ENCODE measurements around the gene SEMA3F. TPM values are rescaled to one million over a fixed set of nuclear protein-coding genes. Genes with fewer than 3 reads are reported as not detected.
A peak's percentile ranks its signal among the peaks of the same experiment; 100 is the strongest.

SEMA3F gene
- total RNA-seq, 1 donor from 2014 or later, result 12.3 TPM

DNA sequence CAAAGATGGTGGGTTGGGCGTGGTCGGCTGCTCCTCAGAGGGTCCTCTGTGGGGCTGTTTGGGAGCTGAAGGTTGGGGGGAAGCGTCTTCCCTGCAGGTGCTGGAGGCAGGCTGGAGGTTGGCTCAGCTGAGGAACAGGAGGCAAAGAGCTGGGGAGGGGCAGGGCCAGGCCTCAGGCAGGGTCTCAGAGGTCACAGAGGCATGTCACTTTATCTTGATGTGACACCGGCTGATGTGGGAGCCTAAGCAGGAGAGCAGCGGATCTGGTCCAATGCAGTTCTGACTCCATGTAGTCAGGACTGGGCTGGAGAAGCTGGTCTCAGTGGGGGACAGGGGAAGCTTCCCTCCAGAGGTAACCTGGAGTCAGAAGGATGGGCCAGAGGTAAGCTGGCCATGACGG lies 28.6 kb downstream of the SEMA3F start:
- DNase-seq (ENCODE audit: missing footprints), result no peak
- ATAC-seq, result no peak
- intact Hi-C loops (cut with DNase I), result no loop called here

- DNase-seq (ENCODE audit: missing footprints) (no peak), ATAC-seq (no peak)
- intact Hi-C loops (cut with DNase I), result no loop called here
These were observed 29.3 kb downstream of the SEMA3F start for GRCh38 chr3:50184242-50184978.

DNA sequence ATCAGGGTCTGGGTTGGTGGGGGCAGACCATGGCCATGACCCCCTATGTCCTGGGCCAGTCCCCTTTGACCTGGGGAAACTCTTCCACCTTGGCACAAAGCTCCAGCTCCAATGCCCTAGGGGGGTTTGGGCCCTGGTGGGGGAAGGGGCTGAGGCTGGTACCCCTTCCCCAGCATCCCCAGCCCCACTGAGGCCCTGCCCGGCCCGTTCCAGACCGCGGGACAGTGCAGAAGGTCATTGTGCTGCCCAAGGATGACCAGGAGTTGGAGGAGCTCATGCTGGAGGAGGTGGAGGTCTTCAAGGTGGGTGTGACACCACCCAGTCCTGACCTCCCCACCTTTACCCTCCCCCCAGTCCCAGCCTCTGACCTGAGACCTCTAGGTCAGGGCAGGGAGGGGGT lies 30.1 kb downstream of the SEMA3F start:
- ATAC-seq, result no peak
- intact Hi-C loops (cut with DNase I), result no loop called here
- DNase-seq (ENCODE audit: missing footprints), result no peak

GRCh38 chr3:50186096-50186495 lies 31.0 kb downstream of the SEMA3F start:
- DNase-seq (ENCODE audit: missing footprints), result no peak
- intact Hi-C loops (cut with DNase I), result no loop called here
- no peak for ATAC-seq

- no peak for DNase-seq (ENCODE audit: missing footprints)
- no peak for ATAC-seq
- intact Hi-C loops (cut with DNase I), result loop anchor here (2.0 kb wide), 1 partner anchor 33 kb away; the partner anchor contains the start of gene SEMA3F
These were observed 32.6 kb downstream of the SEMA3F start for GRCh38 chr3:50187750-50188149.

- DNase-seq (ENCODE audit: missing footprints), result peak; percentile 77
- peak; percentile 65 for ATAC-seq
- intact Hi-C loops (cut with DNase I), result loop anchor here (1.0 to 2.0 kb wide), 2 partner anchors 34 to 68 kb away; partner anchors contain the start of gene SEMA3F
These were observed 34.1 kb downstream of the SEMA3F start for GRCh38 chr3:50189274-50189673.

DNA sequence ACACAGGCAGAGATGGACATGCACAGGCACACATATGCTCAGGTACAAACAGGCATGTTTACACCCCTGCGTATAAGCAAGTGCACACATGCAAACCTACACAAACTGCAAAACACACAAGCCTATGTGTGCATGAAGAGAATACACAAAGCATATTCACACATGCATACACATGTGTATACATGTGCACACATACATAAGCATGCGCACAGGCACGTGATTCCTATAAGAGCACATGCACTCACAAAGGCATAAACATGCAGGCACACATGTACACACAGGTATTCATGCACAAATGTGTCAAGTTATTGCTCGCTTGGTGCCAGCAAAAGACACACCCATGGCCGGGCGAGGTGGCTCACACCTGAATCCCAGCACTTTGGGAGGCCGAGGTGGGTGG lies 34.9 kb downstream of the SEMA3F start:
- no peak for DNase-seq (ENCODE audit: missing footprints)

DNA sequence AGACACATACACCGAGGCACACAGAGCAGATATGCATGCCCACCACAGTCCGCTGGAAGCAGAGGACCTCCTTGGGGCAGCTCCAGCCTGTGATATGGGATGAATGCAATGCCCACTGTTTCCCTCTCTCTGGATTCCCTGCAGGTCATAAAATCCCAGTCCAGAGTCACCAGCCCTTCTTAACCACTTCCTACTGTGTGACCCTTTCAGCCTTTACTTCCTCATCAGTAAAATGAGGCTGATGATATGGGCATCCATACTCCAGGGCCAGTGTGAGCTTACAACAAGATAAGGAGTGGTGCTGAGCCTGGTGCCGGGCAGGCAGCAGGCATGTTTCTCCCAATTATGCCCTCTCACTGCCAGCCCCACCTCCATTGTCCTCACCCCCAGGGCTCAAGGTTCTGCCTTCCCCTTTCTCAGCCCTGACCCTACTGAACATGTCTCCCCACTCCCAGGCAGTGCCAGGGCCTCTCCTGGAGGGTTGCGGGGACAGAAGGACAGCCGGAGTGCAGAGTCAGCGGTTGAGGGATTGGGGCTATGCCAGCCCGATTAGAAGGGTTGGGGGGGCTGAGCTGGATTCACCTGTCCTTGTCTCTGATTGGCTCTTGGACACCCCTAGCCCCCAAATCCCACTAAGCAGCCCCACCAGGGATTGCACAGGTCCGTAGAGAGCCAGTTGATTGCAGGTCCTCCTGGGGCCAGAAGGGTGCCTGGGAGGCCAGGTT lies 36.0 kb downstream of the SEMA3F start, which contains the start of gene GNAT1:
Gene GNAT1 (plus strand): TSS at position 675 of the 725 bp plus-strand sequence. CDS start 116 bp downstream, outside the sequence.
- no peak for DNase-seq (ENCODE audit: missing footprints)
- no peak for ATAC-seq
- intact Hi-C loops (cut with DNase I), result no loop called here

More for the DNA sequence above, 34.9 kb downstream of the SEMA3F start:
- intact Hi-C loops (cut with DNase I), result loop anchor here (1.0 to 2.0 kb wide), 2 partner anchors 35 to 69 kb away; partner anchors contain the start of gene SEMA3F
- no peak for ATAC-seq

DNA sequence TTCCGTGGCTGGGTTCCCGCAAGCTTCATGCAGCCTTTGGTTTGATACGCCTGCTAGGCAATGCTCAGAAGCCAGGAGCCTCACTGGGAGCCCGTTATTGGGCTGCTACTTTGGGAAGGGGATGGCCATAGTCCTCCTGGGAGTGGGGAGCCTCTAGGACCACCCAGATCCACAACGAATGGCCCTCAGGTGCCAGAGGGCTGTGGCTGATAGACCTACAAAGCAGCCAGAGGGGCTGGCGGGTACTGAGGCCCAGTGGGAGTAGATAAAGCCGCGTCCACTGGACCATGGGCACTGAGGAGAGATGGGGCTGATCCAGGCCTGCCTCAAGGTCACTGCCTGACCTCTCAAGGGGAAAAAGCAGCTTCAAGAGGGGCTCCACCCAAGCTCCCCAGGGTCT lies 37.0 kb downstream of the SEMA3F start:
- DNase-seq (ENCODE audit: missing footprints) (no peak), ATAC-seq (no peak)
- intact Hi-C loops (cut with DNase I), result no loop called here

- intact Hi-C loops (cut with DNase I), result no loop called here
- DNase-seq (ENCODE audit: missing footprints), result peak; percentile 83
- peak; percentile 33 for ATAC-seq
These were observed 37.6 kb downstream of the SEMA3F start for GRCh38 chr3:50192689-50193141.

DNA sequence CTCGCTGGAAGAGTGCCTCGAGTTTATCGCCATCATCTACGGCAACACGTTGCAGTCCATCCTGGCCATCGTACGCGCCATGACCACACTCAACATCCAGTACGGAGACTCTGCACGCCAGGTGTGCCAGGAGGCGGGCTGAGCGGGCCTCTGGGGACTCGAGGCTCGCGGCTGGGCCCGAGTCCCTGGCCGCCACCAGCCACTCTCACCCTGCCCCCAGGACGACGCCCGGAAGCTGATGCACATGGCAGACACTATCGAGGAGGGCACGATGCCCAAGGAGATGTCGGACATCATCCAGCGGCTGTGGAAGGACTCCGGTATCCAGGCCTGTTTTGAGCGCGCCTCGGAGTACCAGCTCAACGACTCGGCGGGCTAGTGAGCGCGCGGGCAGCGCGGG lies 38.2 kb downstream of the SEMA3F start:
- no peak for ATAC-seq
- no peak for DNase-seq (ENCODE audit: missing footprints)
- intact Hi-C loops (cut with DNase I), result no loop called here

DNA sequence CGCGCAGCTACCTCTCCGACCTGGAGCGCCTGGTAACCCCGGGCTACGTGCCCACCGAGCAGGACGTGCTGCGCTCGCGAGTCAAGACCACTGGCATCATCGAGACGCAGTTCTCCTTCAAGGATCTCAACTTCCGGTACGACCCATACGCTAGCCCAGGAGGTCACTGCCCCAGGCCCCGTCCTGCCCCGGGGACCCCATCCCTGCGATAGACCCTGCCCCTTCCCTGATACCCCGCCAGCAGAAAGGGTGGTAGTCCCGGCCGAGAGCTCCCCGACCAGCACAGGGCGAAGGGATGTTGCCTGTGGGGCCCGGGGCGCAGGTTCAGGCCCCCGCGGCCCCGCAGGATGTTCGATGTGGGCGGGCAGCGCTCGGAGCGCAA lies 38.6 kb downstream of the SEMA3F start:
- ATAC-seq, result no peak
- intact Hi-C loops (cut with DNase I), result loop anchor here (1.0 kb wide), 2 partner anchors 33 to 80 kb away; no protein-coding TSS in a partner anchor
- no peak for DNase-seq (ENCODE audit: missing footprints)

- DNase-seq (ENCODE audit: missing footprints) (peak; percentile 73), ATAC-seq (peak; percentile 76)
- intact Hi-C loops (cut with DNase I), result loop anchor here (1.0 kb wide), 2 partner anchors 32 to 79 kb away; no protein-coding TSS in a partner anchor
These were observed 39.2 kb downstream of the SEMA3F start for GRCh38 chr3:50194128-50194902.

DNA sequence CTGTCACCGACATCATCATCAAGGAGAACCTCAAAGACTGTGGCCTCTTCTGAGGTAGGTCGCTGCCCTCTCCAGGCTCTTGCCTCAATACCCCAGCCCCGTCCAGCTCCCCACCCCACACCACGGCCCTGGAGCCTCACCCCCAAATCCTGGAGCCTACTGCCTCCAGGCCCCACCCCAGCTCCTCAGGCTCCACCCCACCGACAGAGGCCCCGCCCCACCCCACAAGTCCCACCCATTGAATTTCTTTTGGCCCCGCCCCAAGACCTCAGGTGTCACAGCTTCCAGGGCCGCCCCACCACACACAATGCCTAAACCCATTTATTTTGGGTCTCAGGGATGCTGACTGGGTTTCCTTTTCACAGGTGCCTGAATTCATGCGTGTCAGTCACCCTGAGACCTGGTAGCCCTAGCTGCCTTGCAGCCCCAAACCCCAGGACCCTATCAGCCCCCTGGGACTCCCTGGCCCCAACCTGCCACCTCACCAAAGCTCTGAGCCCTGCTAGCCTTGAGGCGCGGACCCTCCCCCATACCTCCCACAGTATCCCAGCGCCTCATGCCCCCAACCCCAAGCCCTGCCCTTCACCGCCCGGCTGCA lies 39.9 kb downstream of the SEMA3F start:
- intact Hi-C loops (cut with DNase I), result loop anchor here (1.0 kb wide), 2 partner anchors 31 to 78 kb away; no protein-coding TSS in a partner anchor
- peak; percentile 53 for DNase-seq (ENCODE audit: missing footprints)
- ATAC-seq, result peak; percentile 8

DNA sequence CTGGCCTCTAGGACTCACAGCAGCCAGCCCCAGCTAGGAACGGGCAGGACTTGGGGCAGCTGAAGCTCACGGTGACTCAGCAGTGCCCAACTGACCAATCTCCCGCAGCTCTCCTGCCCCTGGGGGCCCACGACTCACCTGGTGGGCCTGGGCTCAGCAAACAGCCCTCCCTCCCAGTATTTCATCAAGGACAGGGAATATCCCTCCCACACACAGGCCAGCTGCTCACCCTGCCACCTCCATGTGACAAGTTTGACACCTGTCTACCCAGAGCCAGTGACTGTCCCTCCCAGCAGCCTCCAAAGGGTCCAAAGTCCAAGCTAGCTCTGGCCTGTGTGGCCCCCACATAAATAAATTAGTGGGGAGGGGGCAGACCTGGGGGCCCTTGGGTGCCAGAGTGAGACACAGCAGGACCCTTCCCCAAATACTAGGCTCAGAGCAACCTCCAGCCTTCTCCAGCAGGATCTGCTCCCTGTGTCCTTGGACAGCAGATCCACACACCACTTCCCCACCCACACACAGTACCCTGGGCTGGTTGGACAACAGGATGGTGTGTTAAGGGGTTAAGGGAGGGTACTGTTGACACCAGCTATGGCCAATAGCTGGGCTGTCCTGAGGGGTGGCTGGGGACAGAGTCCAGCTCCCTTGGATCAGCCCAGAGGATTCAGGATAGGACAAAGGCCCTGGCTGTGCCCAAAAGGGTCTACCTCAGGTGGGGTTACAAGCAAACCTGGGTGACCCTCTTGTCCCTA lies 40.6 kb downstream of the SEMA3F start:
- no peak for ATAC-seq
- peak; percentile 50 for DNase-seq (ENCODE audit: missing footprints)
- intact Hi-C loops (cut with DNase I), result no loop called here

- intact Hi-C loops (cut with DNase I), result no loop called here
- ATAC-seq (no peak), DNase-seq (ENCODE audit: missing footprints) (peak; percentile 31)
These were observed 41.2 kb downstream of the SEMA3F start for GRCh38 chr3:50196253-50196801.

DNA sequence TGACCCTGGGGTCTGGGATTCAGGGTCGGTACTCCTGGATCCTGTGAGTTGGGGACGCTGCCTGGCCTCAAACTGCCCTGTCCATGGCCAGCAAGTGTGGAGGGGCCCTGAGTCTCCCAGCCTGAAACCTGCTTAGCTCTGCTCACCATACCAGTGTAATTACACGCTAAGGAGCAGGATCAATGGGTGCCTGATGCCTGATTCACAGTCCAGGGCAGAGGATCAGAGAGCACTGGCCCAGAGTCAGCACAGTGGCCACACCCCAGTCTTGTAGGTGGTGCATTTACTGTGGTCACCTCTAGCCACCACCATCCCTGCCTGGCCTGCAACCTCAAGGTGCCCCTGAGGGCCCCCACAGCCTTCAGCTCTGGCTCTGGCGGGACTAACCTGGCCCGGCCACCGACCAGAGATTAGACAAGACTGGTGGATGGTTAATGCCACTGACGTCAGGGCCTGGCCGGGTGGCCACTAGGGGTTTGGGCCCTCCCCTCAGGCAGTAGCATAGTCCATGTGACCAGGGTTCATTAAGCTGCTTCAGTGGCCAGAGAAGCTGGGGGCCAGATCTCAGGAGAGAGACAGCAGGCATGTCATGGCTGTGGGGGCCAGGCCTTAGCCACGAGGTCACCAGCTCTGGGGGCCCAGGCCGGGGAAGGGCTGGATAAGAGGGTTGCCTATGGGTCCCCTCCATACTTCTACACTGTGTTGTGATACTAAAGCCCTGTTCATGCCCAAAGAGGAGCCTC lies 46.6 kb downstream of the SEMA3F start:
- DNase-seq (ENCODE audit: missing footprints) (peak; percentile 44), ATAC-seq (no peak)
- intact Hi-C loops (cut with DNase I), result no loop called here
